ENCODE results near the gene AMDHD1. TPM values are rescaled to one million over a fixed set of nuclear protein-coding genes. Genes with fewer than 3 reads are reported as not detected.
A peak's percentile ranks its signal among the peaks of the same experiment; 100 is the strongest.

AMDHD1 gene
- total RNA-seq, 1 donor from 2014 or later: not detected

DNA sequence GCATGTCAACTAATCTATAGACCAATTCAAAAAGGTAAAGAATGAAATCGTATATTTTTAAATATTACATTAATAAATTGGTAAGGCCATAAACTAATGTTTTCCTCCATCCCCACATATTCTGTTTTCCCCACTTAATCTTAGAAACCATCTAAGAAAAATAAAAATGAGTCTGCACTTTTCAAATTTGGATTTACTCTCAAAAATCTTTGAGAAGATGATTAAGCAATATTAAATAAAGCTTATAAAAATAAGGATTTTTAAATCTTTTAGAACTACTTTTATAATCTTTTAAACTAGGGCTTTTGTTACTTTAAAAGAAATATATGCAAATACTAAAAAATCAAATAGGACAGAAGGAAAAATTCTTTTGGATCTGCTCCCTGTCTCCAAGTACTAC, 63.6 kb downstream of the AMDHD1 start:
- no peaks in the 10 kb centered on the region for H3K27me3 Mint-ChIP-seq (ENCODE audit: unreplicated experiment)

DNA sequence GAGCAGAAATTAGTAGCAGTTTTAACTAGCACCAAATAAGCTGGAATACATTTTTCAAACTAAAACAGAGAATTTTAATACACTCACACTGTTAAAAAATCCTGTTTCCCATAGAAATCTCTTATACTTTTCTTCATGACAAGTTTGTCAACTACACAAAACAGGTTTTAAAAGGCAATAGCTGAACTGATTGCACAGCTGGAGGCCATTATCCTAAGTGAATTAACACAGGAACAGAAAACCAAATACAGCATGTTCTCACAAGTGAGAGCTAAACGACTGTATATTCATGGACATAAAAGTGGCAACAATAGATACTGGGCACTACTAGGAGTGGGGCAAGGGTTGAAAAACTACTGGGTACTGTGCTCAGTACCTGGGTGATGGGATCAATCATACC, 64.6 kb downstream of the AMDHD1 start:
- no peak for DNase-seq
- Mint-ChIP-seq H3K36me3 (ENCODE audit: unreplicated experiment) (no peaks in the 10 kb centered on the region), H3K4me3 (ENCODE audit: unreplicated experiment) (no peak overlapping the region), H3K9me3 (ENCODE audit: unreplicated experiment) (no peaks in the 10 kb centered on the region), H3K27me3 (ENCODE audit: unreplicated experiment) (no peaks in the 10 kb centered on the region), H3K27ac (ENCODE audit: unreplicated experiment) (no peak overlapping the region), H3K4me1 (ENCODE audit: low read depth, unreplicated experiment) (no peaks in the 10 kb centered on the region)
- TF ChIP-seq, protein P1, sequence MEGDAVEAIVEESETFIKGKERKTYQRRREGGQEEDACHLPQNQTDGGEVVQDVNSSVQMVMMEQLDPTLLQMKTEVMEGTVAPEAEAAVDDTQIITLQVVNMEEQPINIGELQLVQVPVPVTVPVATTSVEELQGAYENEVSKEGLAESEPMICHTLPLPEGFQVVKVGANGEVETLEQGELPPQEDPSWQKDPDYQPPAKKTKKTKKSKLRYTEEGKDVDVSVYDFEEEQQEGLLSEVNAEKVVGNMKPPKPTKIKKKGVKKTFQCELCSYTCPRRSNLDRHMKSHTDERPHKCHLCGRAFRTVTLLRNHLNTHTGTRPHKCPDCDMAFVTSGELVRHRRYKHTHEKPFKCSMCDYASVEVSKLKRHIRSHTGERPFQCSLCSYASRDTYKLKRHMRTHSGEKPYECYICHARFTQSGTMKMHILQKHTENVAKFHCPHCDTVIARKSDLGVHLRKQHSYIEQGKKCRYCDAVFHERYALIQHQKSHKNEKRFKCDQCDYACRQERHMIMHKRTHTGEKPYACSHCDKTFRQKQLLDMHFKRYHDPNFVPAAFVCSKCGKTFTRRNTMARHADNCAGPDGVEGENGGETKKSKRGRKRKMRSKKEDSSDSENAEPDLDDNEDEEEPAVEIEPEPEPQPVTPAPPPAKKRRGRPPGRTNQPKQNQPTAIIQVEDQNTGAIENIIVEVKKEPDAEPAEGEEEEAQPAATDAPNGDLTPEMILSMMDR (IDR thresholded peaks at IDR 0.05; ENCODE audit: partially characterized antibody, unreplicated experiment): no peak

More for the DNA sequence above, 63.6 kb downstream of the AMDHD1 start:
- TF ChIP-seq, protein P1 (IDR thresholded peaks at IDR 0.05; ENCODE audit: partially characterized antibody, unreplicated experiment): no peak
- Mint-ChIP-seq H3K4me3 (ENCODE audit: unreplicated experiment) (no peak overlapping the region), H3K36me3 (ENCODE audit: unreplicated experiment) (no peaks in the 10 kb centered on the region), H3K27ac (ENCODE audit: unreplicated experiment) (no peak overlapping the region), H3K9me3 (ENCODE audit: unreplicated experiment) (no peaks in the 10 kb centered on the region), H3K4me1 (ENCODE audit: low read depth, unreplicated experiment) (no peaks in the 10 kb centered on the region)
- no peak for DNase-seq

DNA sequence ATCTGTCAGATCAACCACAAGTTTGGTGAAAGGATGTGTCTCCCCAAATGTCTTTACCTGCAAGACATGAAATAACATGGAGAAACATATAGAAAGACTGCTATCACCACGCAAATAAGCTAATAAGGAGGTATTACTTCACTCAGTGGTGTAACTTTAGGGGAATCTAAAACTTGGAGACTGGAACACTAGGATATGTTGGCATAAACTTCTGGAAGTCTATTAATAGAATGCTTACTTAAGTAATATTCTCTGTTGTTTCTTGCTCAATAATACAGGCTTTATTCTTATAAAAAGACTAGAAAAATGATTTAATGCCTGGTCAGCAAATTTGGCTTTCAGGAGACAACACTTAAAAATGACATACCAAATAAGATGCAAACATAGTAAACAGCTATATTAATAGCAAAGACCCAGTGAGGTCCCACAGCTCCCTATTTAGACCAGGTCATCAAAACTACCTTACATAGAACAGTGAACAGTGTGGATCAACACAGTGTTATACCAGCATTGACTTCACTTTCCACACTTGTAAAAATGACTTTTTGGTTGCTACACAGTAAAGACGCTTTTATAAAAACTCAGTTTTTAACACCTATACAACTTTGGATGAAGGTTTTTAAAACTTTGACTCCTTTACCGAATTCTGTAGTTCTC, 71.9 kb downstream of the AMDHD1 start:
- Mint-ChIP-seq H3K4me1 (ENCODE audit: low read depth, unreplicated experiment) (no peaks in the 10 kb centered on the region), H3K27ac (ENCODE audit: unreplicated experiment) (no peak overlapping the region), H3K4me3 (ENCODE audit: unreplicated experiment) (no peak overlapping the region), H3K36me3 (ENCODE audit: unreplicated experiment) (no peaks in the 10 kb centered on the region), H3K27me3 (ENCODE audit: unreplicated experiment) (no peaks in the 10 kb centered on the region), H3K9me3 (ENCODE audit: unreplicated experiment) (no peaks in the 10 kb centered on the region)
- no peak for DNase-seq
- TF ChIP-seq, protein P1 (IDR thresholded peaks at IDR 0.05; ENCODE audit: partially characterized antibody, unreplicated experiment): no peak

DNA sequence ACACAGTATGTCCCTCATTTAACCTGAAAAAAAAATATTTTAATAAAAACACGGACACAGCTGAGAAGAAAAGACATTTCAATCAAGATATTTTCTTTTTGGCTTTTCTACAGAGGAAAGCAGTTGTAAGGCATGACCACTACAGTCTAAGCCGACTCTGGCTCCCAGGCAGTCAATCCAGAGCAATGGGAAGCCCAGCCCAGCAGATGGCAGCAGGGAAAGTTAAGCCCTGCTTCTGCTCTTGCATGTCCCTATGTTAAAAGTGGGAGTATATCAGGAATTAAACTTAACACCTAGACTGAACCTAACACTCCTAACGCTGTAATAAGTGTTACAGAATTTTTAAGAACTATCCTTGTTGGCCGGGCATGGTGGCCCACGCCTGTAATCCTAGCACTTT, 72.5 kb downstream of the AMDHD1 start:
- peak; percentile 47 for DNase-seq
- Mint-ChIP-seq H3K27ac (ENCODE audit: unreplicated experiment) (no peak overlapping the region), H3K4me1 (ENCODE audit: low read depth, unreplicated experiment) (no peaks in the 10 kb centered on the region), H3K27me3 (ENCODE audit: unreplicated experiment) (no peaks in the 10 kb centered on the region), H3K4me3 (ENCODE audit: unreplicated experiment) (no peak overlapping the region), H3K36me3 (ENCODE audit: unreplicated experiment) (no peaks in the 10 kb centered on the region), H3K9me3 (ENCODE audit: unreplicated experiment) (no peaks in the 10 kb centered on the region)
- TF ChIP-seq, protein P1 (IDR thresholded peaks at IDR 0.05; ENCODE audit: partially characterized antibody, unreplicated experiment): no peak

Other genes starting within 250 kb of the AMDHD1 start
- 0.59 TPM for gene NTN4, start 152.6 kb upstream of the AMDHD1 start, total RNA-seq (ENCODE audit: unreplicated experiment)
- 38.5 TPM for gene SNRPF, start 84.4 kb upstream of the AMDHD1 start, total RNA-seq (ENCODE audit: unreplicated experiment)
- not detected for gene CCDC38, start 717 bp upstream of the AMDHD1 start, total RNA-seq (ENCODE audit: unreplicated experiment)
- gene HAL, start 53.0 kb downstream of the AMDHD1 start, total RNA-seq (ENCODE audit: unreplicated experiment): not detected
- gene LTA4H, start 92.3 kb downstream of the AMDHD1 start, total RNA-seq (ENCODE audit: unreplicated experiment): 27.6 TPM

Measured in glutamatergic neuron (in vitro differentiated cells).